ENCODE results near the gene SMYD3.

SMYD3 gene

DNA sequence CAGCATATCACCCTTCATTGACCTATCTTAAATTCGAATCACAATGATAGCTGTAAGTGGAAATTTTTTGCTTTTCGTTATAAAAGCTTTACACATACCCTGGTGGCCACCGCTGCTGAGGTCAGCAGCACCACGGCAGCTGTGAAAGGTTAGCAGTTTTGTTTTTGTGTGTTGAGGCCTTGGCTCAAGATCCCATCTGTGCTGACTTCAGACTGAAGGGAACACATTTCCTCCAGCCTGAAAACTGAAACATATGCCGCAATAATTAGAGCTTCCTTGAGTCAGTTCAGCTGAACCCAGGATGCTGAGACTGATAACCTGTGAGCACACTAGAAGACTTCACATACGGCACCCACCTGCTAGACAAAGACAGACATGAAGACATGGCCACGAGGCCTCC lies 103.0 kb downstream of the SMYD3 start:
- TF ChIP-seq, protein P1, sequence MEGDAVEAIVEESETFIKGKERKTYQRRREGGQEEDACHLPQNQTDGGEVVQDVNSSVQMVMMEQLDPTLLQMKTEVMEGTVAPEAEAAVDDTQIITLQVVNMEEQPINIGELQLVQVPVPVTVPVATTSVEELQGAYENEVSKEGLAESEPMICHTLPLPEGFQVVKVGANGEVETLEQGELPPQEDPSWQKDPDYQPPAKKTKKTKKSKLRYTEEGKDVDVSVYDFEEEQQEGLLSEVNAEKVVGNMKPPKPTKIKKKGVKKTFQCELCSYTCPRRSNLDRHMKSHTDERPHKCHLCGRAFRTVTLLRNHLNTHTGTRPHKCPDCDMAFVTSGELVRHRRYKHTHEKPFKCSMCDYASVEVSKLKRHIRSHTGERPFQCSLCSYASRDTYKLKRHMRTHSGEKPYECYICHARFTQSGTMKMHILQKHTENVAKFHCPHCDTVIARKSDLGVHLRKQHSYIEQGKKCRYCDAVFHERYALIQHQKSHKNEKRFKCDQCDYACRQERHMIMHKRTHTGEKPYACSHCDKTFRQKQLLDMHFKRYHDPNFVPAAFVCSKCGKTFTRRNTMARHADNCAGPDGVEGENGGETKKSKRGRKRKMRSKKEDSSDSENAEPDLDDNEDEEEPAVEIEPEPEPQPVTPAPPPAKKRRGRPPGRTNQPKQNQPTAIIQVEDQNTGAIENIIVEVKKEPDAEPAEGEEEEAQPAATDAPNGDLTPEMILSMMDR (IDR thresholded peaks at IDR 0.05; ENCODE audit: insufficient read depth, missing control alignments), result no peak
- FAIRE-seq, result peak; percentile 51
- DNase-seq (ENCODE audit: insufficient read length, low spot score), result no peak

DNA sequence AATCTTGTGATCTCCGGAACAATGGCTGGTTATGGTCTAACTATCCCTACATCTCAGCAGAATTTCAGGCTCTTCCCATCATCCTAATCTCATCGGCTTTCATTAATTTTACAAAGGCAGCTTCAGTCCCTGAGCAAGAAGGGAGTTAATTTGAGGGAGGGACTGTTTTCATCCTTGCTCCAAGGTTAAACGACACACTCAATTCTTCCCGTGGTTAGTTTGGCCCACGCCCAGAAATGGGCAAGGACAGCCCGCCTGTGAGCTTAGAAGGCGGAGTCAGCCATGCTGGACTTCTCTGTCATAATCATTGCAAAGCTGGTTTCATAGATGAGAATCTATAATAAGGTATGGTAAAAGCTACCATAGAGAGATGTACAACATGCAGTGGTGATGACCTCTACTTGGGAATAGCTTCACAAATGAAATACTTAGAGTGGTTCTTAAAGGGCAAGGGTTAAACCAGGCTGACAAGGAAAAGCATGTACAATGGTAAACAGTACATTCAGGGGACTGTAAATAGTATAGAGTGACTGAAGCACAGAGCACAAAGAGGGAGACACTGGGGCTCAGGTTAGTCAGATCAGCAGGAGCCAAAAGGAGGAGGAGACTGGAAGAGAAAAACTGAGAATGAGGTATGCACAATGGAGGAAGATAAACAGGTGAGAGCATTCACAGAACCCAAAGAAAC lies 108.8 kb downstream of the SMYD3 start:
- DNase-seq (ENCODE audit: insufficient read length, low spot score) (no peak), FAIRE-seq (peak; percentile 56)
- TF ChIP-seq, protein P1 (IDR thresholded peaks at IDR 0.05; ENCODE audit: insufficient read depth, missing control alignments), result no peak

DNA sequence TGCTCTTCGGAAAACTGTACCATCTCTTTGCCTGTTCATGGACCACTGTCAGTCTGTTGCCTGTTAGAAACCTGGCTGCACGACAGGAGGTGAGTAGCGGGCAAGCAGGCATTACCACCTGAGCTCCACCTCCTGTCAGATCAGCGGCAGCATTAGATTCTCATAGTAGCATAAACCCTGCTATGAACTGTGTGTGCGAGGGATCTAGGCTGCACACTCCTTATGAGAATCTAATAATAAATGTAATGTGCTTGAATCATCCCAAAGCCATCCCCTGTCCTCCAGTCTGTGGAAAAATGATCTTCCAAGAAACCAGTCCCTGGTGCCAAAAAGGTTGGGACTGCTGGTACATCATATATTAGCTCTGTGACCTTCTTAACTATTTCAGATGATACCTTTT lies 110.0 kb downstream of the SMYD3 start:
- TF ChIP-seq, protein P1 (IDR thresholded peaks at IDR 0.05; ENCODE audit: insufficient read depth, missing control alignments), result no peak
- DNase-seq (ENCODE audit: insufficient read length, low spot score), result no peak
- no peak for FAIRE-seq

DNA sequence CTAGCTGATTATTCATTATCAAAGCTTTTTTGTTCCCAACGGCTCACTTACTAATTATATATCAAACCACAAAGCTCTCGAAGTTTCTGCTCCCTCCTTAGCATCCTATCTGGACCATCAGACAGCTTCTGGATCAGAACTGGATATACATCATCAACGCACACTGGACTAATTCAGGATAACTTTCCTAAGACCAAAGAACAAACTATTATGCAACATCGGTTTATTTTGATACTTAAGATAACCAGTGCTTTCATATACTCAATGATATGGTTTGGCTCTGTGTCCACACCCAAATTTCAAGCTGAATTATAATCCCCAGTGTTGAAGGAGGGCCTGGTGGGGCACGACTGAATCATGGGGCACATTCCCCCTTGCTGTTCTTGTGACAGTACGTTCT lies 110.8 kb downstream of the SMYD3 start:
- no peak for FAIRE-seq
- TF ChIP-seq, protein P1 (IDR thresholded peaks at IDR 0.05; ENCODE audit: insufficient read depth, missing control alignments), result no peak

DNA sequence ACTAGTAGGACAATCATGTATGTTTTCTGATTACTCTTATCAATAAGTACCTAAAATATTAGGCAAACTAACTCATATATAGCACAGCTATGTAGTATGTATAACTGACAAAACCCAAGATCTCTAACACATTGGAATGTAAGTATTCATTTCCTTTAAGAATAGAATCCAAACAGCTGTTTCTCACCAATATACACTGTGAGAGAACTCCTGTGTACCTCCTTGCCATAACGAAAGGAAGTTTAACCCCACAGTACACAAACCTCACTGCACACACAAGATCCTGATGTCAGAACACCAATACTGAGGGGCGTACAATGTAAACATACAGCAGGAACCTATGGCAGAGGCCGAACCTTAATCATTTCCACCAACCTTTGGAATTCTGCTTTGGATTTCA lies 113.0 kb downstream of the SMYD3 start:
- DNase-seq (ENCODE audit: insufficient read length, low spot score) (no peak), FAIRE-seq (no peak)
- TF ChIP-seq, protein P1 (IDR thresholded peaks at IDR 0.05; ENCODE audit: insufficient read depth, missing control alignments), result no peak

More for the DNA sequence above, 110.8 kb downstream of the SMYD3 start:
- no peak for DNase-seq (ENCODE audit: insufficient read length, low spot score)

DNA sequence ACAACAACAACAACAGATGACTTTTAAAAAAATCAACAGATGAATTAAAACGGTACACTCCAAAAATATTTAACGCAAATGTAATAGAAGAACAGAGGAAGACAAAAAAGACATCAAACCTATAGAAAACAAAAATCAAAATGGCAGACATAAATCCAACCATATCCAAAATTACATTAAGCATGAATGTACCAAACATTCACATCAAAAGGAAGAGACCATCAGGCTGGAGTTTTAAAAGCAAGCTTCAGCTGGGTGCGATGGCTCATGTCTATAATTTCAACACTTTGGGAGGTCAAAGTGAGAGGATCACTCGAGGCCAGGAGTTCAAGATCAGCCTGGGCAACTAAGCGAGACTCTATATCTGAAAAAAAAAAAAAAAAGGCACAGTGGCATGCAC lies 116.2 kb downstream of the SMYD3 start:
- TF ChIP-seq, protein P1 (IDR thresholded peaks at IDR 0.05; ENCODE audit: insufficient read depth, missing control alignments), result no peak
- DNase-seq (ENCODE audit: insufficient read length, low spot score) (no peak), FAIRE-seq (no peak)

DNA sequence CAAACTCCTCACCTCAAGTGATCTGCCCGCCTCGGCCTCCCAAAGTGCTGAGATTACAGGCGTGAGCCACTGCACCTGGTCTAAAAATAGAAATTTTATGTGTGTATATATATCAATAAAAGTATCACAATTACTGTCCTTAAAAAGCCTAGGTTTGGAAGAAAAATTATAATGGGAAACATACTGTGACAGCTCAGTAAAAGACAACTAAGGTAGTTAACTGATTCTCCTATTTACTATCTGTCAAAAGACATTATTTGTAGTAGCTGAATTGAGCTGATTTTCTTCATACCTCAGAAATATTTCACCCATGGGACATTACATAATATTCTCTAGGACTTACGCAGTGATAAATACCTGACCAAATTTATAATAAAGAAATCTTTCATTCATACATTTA lies 122.5 kb downstream of the SMYD3 start:
- TF ChIP-seq, protein P1 (IDR thresholded peaks at IDR 0.05; ENCODE audit: insufficient read depth, missing control alignments), result no peak
- DNase-seq (ENCODE audit: insufficient read length, low spot score), result no peak
- FAIRE-seq, result no peak
